A673 (cell line): Measurements from ENCODE around the gene ZDHHC8. TPM values are rescaled to one million over a fixed set of nuclear protein-coding genes. Genes with fewer than 3 reads are reported as not detected.

ENCODE experiments used
- BruUV-seq: library from RNA; stranded (reverse); fragments of 400-500 nt; replicated peaks from 2 replicates; lab custom pipeline; 2021; lab: Mats Ljungman, UMichigan
- CTCF ChIA-PET: fragments of 300-600 bp; sonication (Branson Sonifier 250); formaldehyde crosslinking; loops from one replicate; lab custom pipeline; 2022; ENCODE audit warnings: antibody characterized with exemption; lab: Charles Lee
- POLR2A ChIA-PET: fragments of 300-600 bp; sonication (Branson Sonifier 250); formaldehyde crosslinking; loops from one replicate; lab custom pipeline; 2022; ENCODE audit warnings: antibody characterized with exemption; ENCODE audit not compliant: low non-redundant PET; lab: Charles Lee
- DNase-seq: peaks from one replicate; pipeline ENCODE4 v3.0.0-alpha.2; 2015; ENCODE audit warnings: low spot score
- H3K27ac ChIP-seq: fragments of 200-600 bp; sonication (generic); 2 replicates; pipeline ENCODE4 v1.5.1; 2016; ENCODE audit warnings: mixed run types, low read depth, mild to moderate bottlenecking, mixed read lengths, antibody characterized with exemption, low read length; ENCODE audit not compliant: poor library complexity, severe bottlenecking
- H3K27me3 ChIP-seq: fragments of 200-600 bp; sonication (generic); replicated peaks from 2 replicates; pipeline ENCODE4 v1.6.1; 2017; ENCODE audit warnings: mixed run types, low read depth, mild to moderate bottlenecking, mixed read lengths, antibody characterized with exemption, low read length; ENCODE audit not compliant: insufficient read depth, poor library complexity
- H3K36me3 ChIP-seq: fragments of 200-600 bp; sonication (generic); 2 replicates; pipeline ENCODE4 v1.6.1; 2016; ENCODE audit warnings: mixed run types, mild to moderate bottlenecking, mixed read lengths, antibody characterized with exemption, low read length; ENCODE audit not compliant: insufficient read depth, poor library complexity, severe bottlenecking
- H3K4me1 ChIP-seq: fragments of 200-600 bp; sonication (generic); 2 replicates; pipeline ENCODE4 v1.6.1; 2017; ENCODE audit warnings: mixed run types, mild to moderate bottlenecking, mixed read lengths, antibody characterized with exemption, low read length; ENCODE audit not compliant: insufficient read depth, poor library complexity, severe bottlenecking
- H3K4me3 ChIP-seq: fragments of 200-600 bp; sonication (generic); 2 replicates; pipeline ENCODE4 v1.5.1; 2016; ENCODE audit warnings: low read depth, mixed run types, mild to moderate bottlenecking, mixed read lengths, low read length; ENCODE audit not compliant: poor library complexity, severe bottlenecking
- H3K9me3 ChIP-seq: fragments of 200-600 bp; sonication (generic); 2 replicates; pipeline ENCODE4 v1.6.1; 2016; ENCODE audit warnings: mixed run types, low read depth, mild to moderate bottlenecking, mixed read lengths, antibody characterized with exemption, low read length; ENCODE audit not compliant: poor library complexity, severe bottlenecking
- EZH2 ChIP-seq: fragments of 200-600 bp; sonication (generic); IDR thresholded peaks from 2 replicates; pipeline ENCODE4 v1.6.1; 2017; ENCODE audit warnings: borderline replicate concordance, low read depth, mild to moderate bottlenecking, mixed read lengths, antibody characterized with exemption, low read length; ENCODE audit not compliant: poor library complexity, severe bottlenecking
- intact Hi-C: fragments of 100-400 bp; cut with micrococcal nuclease; formaldehyde crosslinking; loops from one replicate; pipeline ENCODE4 v1.10.0; 2022; ENCODE audit not compliant: unreplicated experiment
- total RNA-seq: library from RNA; stranded (reverse); gene quantifications from 2 replicates; pipeline ENCODE4 v1.2.3, GENCODE V29; 2021
- TF ChIP-seq, protein P1 (sequence below): fragments of 300-800, 200-600 bp; sonication (generic); conservative IDR thresholded peaks from 2 replicates; pipeline ENCODE4 v1.5.1; 2017; ENCODE audit warnings: low read depth, mild to moderate bottlenecking, antibody characterized with exemption, low read length, moderate library complexity, mixed read lengths

The ZDHHC8 gene
- total RNA-seq, 1 experiment from 2014 or later = 58.8 TPM

- no TSS peak for BruUV-seq
- Histone ChIP-seq H3K4me1 (no peaks in the 10 kb centered on the region), H3K27ac (no peak overlapping the region), H3K9me3 (no peaks in the 10 kb centered on the region), H3K4me3 (no peak overlapping the region), H3K27me3 (no peaks in the 10 kb centered on the region), H3K36me3 (no peaks in the 10 kb centered on the region)
- POLR2A ChIA-PET = no interaction called here
- TF ChIP-seq EZH2 = no peak
- TF ChIP-seq, protein P1, sequence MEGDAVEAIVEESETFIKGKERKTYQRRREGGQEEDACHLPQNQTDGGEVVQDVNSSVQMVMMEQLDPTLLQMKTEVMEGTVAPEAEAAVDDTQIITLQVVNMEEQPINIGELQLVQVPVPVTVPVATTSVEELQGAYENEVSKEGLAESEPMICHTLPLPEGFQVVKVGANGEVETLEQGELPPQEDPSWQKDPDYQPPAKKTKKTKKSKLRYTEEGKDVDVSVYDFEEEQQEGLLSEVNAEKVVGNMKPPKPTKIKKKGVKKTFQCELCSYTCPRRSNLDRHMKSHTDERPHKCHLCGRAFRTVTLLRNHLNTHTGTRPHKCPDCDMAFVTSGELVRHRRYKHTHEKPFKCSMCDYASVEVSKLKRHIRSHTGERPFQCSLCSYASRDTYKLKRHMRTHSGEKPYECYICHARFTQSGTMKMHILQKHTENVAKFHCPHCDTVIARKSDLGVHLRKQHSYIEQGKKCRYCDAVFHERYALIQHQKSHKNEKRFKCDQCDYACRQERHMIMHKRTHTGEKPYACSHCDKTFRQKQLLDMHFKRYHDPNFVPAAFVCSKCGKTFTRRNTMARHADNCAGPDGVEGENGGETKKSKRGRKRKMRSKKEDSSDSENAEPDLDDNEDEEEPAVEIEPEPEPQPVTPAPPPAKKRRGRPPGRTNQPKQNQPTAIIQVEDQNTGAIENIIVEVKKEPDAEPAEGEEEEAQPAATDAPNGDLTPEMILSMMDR = no peak
- DNase-seq = no peak
- CTCF ChIA-PET = no interaction called here
- intact Hi-C loops = no loop called here
Observed at GRCh38 chr22:20193761-20194494, 62.3 kb downstream of the ZDHHC8 start.

DNA sequence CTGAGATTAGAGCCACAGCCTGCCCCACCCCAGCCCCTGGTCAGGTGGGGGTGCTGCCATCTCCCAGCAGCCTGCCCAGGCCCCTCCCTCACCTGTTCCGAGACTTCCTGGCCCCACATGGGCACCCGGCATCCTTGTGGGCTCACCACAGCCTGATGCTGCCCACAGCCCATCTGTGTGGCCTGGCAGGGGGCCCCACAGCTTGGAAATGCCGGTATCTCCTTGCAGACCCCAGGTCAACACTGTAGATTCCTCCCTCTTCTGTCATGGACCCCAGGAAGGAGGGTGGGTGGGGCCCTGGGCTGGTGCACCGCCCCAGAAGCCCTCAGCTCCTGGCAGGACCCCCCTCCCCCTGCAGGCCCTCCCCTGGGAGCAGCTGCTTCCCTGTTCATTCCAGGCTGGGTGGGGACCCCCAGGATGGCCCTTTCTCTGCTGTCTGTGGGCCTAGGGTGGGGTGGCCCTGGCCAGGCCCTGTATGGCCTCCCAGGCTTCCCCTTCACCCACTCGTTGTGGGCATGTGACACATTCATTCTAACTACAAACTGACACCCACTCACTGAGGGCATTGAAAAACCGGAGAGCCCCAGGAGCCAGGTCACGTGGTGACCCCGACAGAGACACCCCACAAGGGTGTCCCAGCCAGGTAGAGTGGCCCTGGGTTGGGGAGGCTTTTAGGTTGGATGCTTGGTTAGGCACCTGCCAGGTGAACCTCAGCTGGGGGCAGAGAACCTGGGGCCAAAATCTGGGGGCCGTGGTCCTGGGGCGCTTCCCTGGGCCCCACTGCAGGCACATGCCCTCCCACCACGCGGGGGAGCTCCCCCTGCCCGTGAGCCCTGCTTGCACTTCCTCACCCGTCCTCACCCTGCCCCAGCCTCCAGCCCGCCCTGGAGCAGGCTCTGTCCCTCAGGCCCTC is 63.3 kb downstream of the ZDHHC8 start:
- CTCF ChIA-PET = no interaction called here

GRCh38 chr22:20196094-20196842 is 64.7 kb downstream of the ZDHHC8 start:
- no peaks in the 10 kb centered on the region for H3K36me3 ChIP-seq
- TF ChIP-seq EZH2 = no peak
- TF ChIP-seq, protein P1 = no peak
- no peak for DNase-seq
- ChIA-PET POLR2A (no interaction called here), CTCF (no interaction called here)
- BruUV-seq = no TSS peak
- no peak overlapping the region for H3K27ac ChIP-seq
- H3K27me3 ChIP-seq = no peaks in the 10 kb centered on the region
- no peaks in the 10 kb centered on the region for H3K4me1 ChIP-seq
- H3K9me3 ChIP-seq = no peaks in the 10 kb centered on the region
- intact Hi-C loops = no loop called here
- H3K4me3 ChIP-seq = no peak overlapping the region

More for the DNA sequence above, 63.3 kb downstream of the ZDHHC8 start:
- Histone ChIP-seq H3K27ac (no peak overlapping the region), H3K4me3 (no peak overlapping the region), H3K4me1 (no peaks in the 10 kb centered on the region), H3K36me3 (no peaks in the 10 kb centered on the region), H3K9me3 (no peaks in the 10 kb centered on the region), H3K27me3 (no peaks in the 10 kb centered on the region)
- no peak for TF ChIP-seq EZH2
- TF ChIP-seq, protein P1 = no peak
- no TSS peak for BruUV-seq
- POLR2A ChIA-PET = no interaction called here
- intact Hi-C loops = no loop called here
- DNase-seq = no peak
